Testis (tissue), 3 donors: ENCODE results near the gene FAM221B. TPM values are rescaled to one million over a fixed set of nuclear protein-coding genes. Genes with fewer than 3 reads are reported as not detected.

Experiments used
- DNase-seq: peaks from one replicate; pipeline ENCODE4 v3.0.0-alpha.2; 2019
- H3K27ac ChIP-seq, 2 donors: fragments of 200-600 bp; sonication (generic); one replicate each; pipeline ENCODE4 v1.5.1; 2019
- H3K27me3 ChIP-seq: fragments of 200-600 bp; sonication (generic); one replicate; pipeline ENCODE4 v1.5.1; 2019
- H3K36me3 ChIP-seq: fragments of 200-600 bp; sonication (generic); one replicate; pipeline ENCODE4 v1.5.1; 2017; ENCODE audit warnings: low read depth; ENCODE audit errors: missing control alignments
- H3K4me1 ChIP-seq: fragments of 200-600 bp; sonication (generic); one replicate; pipeline ENCODE4 v1.5.1; 2019
- H3K4me3 ChIP-seq, 2 donors: fragments of 200-600 bp; sonication (generic); one replicate each; pipeline ENCODE4 v1.5.1; 2017 to 2019
- H3K9me3 ChIP-seq: fragments of 200-600 bp; sonication (generic); one replicate; pipeline ENCODE4 v1.5.1; 2017
- CTCF ChIP-seq, 3 experiments: fragments of 450-650 bp in 2 of 3; fragments of 200-600 bp in 1 of 3; sonication (generic) in 1 of 3; IDR thresholded peaks; one replicate each; pipeline ENCODE4 v1.5.1; 2016 to 2019; ENCODE audit warnings: antibody characterized with exemption in 3 of 3, mild to moderate bottlenecking in 2 of 3, moderate library complexity in 1 of 3
- POLR2A ChIP-seq: fragments of 450-650 bp; IDR thresholded peaks from one replicate; pipeline ENCODE4 v1.6.1; 2017; ENCODE audit warnings: antibody characterized with exemption, mild to moderate bottlenecking, moderate library complexity
- WGBS, 2 donors: methylation state at CpG; one replicate each; pipeline ENCODE4 v1.1.5; 2018; 5-methylcytosine and 5-hydroxymethylcytosine counted together
- intact Hi-C: fragments of 100-400 bp; cut with DNase I; formaldehyde crosslinking; loops from one replicate; pipeline ENCODE4 v1.15.1; 2023; ENCODE audit warnings: low total_unique reads
- polyA plus RNA-seq: library from polyadenylated mRNA; stranded (reverse); fragments of 350-450 nt; fragmentation: Illumina TruSeq; extraction: RNeasy Lipid Tissue Mini Kit (QIAGEN cat#74804); gene quantifications from one replicate; pipeline ENCODE4 v1.2.3, GENCODE V29; 2014; ENCODE audit warnings: low read depth, low replicate concordance; ENCODE audit not compliant: insufficient read depth
- total RNA-seq, 2 donors: library from RNA; depleted of rRNA; stranded (reverse); fragments of >200 nt; gene quantifications; one replicate each; pipeline ENCODE4 v1.2.3, GENCODE V29; 2016

FAM221B gene
- total and polyA plus RNA-seq, 3 donors from 2014 or later: 4.2 to 17.1 (median 7.2) TPM

GRCh38 chr9:35869621-35870216 is 41.2 kb upstream of the FAM221B start:
- WGBS, 2 donors: 90 to 95% methylated on average over 12 to 18 of the region's 19 CpGs
- intact Hi-C loops: no loop called here

GRCh38 chr9:35868933-35869332 is 40.4 kb upstream of the FAM221B start:
- no peaks in the 10 kb centered on the region for H3K9me3 ChIP-seq
- H3K4me3 ChIP-seq: no peak overlapping the region
- intact Hi-C loops: no loop called here
- no peaks in the 10 kb centered on the region for H3K4me1 ChIP-seq
- H3K36me3 ChIP-seq: no peaks in the 10 kb centered on the region
- no peak overlapping the region for H3K27ac ChIP-seq
- H3K27me3 ChIP-seq: no peaks in the 10 kb centered on the region
- WGBS, 2 donors: 84 to 90% methylated on average over 2 of the region's 2 CpGs
- DNase-seq: no peak
- TF ChIP-seq CTCF (IDR thresholded peaks at IDR 0.05): no peak

More at GRCh38 chr9:35869621-35870216, 41.2 kb upstream of the FAM221B start:
- no peak for TF ChIP-seq CTCF (IDR thresholded peaks at IDR 0.05)
- no peak for TF ChIP-seq POLR2A
- Histone ChIP-seq H3K9me3 (no peaks in the 10 kb centered on the region), H3K36me3 (no peaks in the 10 kb centered on the region), H3K27me3 (no peaks in the 10 kb centered on the region), H3K4me3 (no peak overlapping the region), H3K4me1 (no peaks in the 10 kb centered on the region), H3K27ac (no peak overlapping the region)
- no peak for DNase-seq

GRCh38 chr9:35867538-35867937 is 39.0 kb upstream of the FAM221B start:
- TF ChIP-seq POLR2A (no peak), CTCF (IDR thresholded peaks at IDR 0.05) (no peak)
- Histone ChIP-seq H3K27me3 (no peaks in the 10 kb centered on the region), H3K27ac (no peak overlapping the region), H3K4me1 (no peaks in the 10 kb centered on the region), H3K9me3 (no peaks in the 10 kb centered on the region), H3K4me3 (no peak overlapping the region), H3K36me3 (no peaks in the 10 kb centered on the region)
- no peak for DNase-seq
- 91 to 95% methylated on average over 4 of the region's 4 CpGs for WGBS, 2 donors
- intact Hi-C loops: no loop called here

GRCh38 chr9:35864695-35865255 is 36.2 kb upstream of the FAM221B start:
- intact Hi-C loops: no loop called here
- no peak overlapping the region for H3K4me3 ChIP-seq
- no peaks in the 10 kb centered on the region for H3K9me3 ChIP-seq
- DNase-seq: no peak
- no peaks in the 10 kb centered on the region for H3K4me1 ChIP-seq
- no peak overlapping the region for H3K27ac ChIP-seq
- WGBS, 2 donors: 89 to 92% methylated on average over 7 to 8 of the region's 8 CpGs
- TF ChIP-seq CTCF (IDR thresholded peaks at IDR 0.05): no peak
- no peak for TF ChIP-seq POLR2A
- H3K27me3 ChIP-seq: no peaks in the 10 kb centered on the region
- H3K36me3 ChIP-seq: no peaks in the 10 kb centered on the region

- intact Hi-C loops: no loop called here
- no peak for TF ChIP-seq POLR2A
- TF ChIP-seq CTCF (IDR thresholded peaks at IDR 0.05): no peak
- no peaks in the 10 kb centered on the region for H3K9me3 ChIP-seq
- no peaks in the 10 kb centered on the region for H3K4me1 ChIP-seq
- WGBS, 2 donors: 76 to 83% methylated on average over 5 to 8 of the region's 8 CpGs
- DNase-seq: no peak
- H3K36me3 ChIP-seq: no peaks in the 10 kb centered on the region
- no peak overlapping the region for H3K4me3 ChIP-seq
- no peaks in the 10 kb centered on the region for H3K27me3 ChIP-seq
- H3K27ac ChIP-seq: no peak overlapping the region
Measured at GRCh38 chr9:35863583-35863982, 35.1 kb upstream of the FAM221B start.
